PC-3 (cell line): ENCODE measurements around the gene UBE2H.

Experiments used
- CTCF ChIP-seq: fragments of 300-600 bp; sonication (generic); conservative IDR thresholded peaks from 2 replicates; pipeline ENCODE4 v1.5.1; 2017; ENCODE audit warnings: antibody characterized with exemption, low read depth, mild to moderate bottlenecking, low read length
- EZH2 ChIP-seq: fragments of 300-600 bp; sonication (generic); IDR thresholded peaks from one replicate; pipeline ENCODE4 v1.6.1; 2017; ENCODE audit warnings: antibody characterized with exemption, mild to moderate bottlenecking, low read length; ENCODE audit not compliant: unreplicated experiment
- EZH2phosphoT487 ChIP-seq: fragments of 300-600 bp; sonication (generic); IDR thresholded peaks from 2 replicates; pipeline ENCODE4 v1.6.1; 2018; ENCODE audit warnings: mild to moderate bottlenecking, antibody characterized with exemption, low read length, borderline replicate concordance

DNA sequence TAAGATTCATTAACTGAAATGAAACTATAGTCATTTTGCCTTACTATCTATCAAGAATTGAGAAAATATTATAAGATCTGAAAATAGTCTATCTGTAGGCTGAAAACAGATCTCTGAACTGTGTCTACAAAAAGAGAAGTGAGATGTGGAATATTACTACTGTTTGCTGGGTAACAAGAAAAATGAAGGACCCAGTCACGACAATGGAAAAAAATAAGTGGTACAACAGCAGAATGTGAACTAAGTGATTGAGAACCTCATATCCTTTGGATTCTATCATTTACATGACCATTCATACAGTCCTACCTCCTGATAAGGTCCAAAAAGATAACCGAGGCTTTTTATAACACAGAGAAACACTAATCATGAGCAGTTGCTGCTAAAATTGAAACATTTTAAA is 94.3 kb downstream of the UBE2H start:
- no peak for TF ChIP-seq CTCF
- TF ChIP-seq EZH2, result no peak
- TF ChIP-seq EZH2phosphoT487, result no peak
